ENCODE data around the gene STOX2.

Gene STOX2

GRCh38 chr4:184064877-184065276 lies 159.8 kb downstream of the STOX2 start:
- no peaks in the 10 kb centered on the region for H3K9me3 ChIP-seq (ENCODE audit: insufficient read depth, low read length)
- no peaks in the 10 kb centered on the region for H3K27me3 ChIP-seq (ENCODE audit: low read depth, low read length)
- H3K9ac ChIP-seq (ENCODE audit: low read length), result no peak overlapping the region
- H3K27ac ChIP-seq (ENCODE audit: low read length), result no peak overlapping the region
- TF ChIP-seq EZH2phosphoT487 (IDR thresholded peaks at IDR 0.05; ENCODE audit: low read depth), result no peak
- TF ChIP-seq CTCF (IDR thresholded peaks at IDR 0.05; ENCODE audit: low read depth, low read length), result no peak
- no peak overlapping the region for H2AFZ ChIP-seq (ENCODE audit: low read depth, low read length)
- no peak overlapping the region for H3K4me3 ChIP-seq (ENCODE audit: low read length)
- H3K79me2 ChIP-seq (ENCODE audit: low read length), result no peaks in the 10 kb centered on the region
- no peak overlapping the region for H3K4me2 ChIP-seq (ENCODE audit: low read length)
- no peaks in the 10 kb centered on the region for H3K36me3 ChIP-seq (replicated peaks; ENCODE audit: low read depth, low read length)
- H4K20me1 ChIP-seq (ENCODE audit: insufficient read depth, low read length), result no peaks in the 10 kb centered on the region
- H3K4me1 ChIP-seq (ENCODE audit: low read length), result no peaks in the 10 kb centered on the region

- H3K9ac ChIP-seq (ENCODE audit: low read length), result no peak overlapping the region
- H3K27ac ChIP-seq (ENCODE audit: low read length), result no peak overlapping the region
- no peaks in the 10 kb centered on the region for H3K4me1 ChIP-seq (ENCODE audit: low read length)
- H3K79me2 ChIP-seq (ENCODE audit: low read length), result no peaks in the 10 kb centered on the region
- TF ChIP-seq CTCF (IDR thresholded peaks at IDR 0.05; ENCODE audit: low read depth, low read length) (no peak), EZH2phosphoT487 (IDR thresholded peaks at IDR 0.05; ENCODE audit: low read depth) (no peak)
- no peak overlapping the region for H3K4me3 ChIP-seq (ENCODE audit: low read length)
- no peak overlapping the region for H3K4me2 ChIP-seq (ENCODE audit: low read length)
- no peaks in the 10 kb centered on the region for H4K20me1 ChIP-seq (ENCODE audit: insufficient read depth, low read length)
- H2AFZ ChIP-seq (ENCODE audit: low read depth, low read length), result no peak overlapping the region
- H3K27me3 ChIP-seq (ENCODE audit: low read depth, low read length), result no peaks in the 10 kb centered on the region
- H3K9me3 ChIP-seq (ENCODE audit: insufficient read depth, low read length), result no peaks in the 10 kb centered on the region
- H3K36me3 ChIP-seq (replicated peaks; ENCODE audit: low read depth, low read length), result no peaks in the 10 kb centered on the region
These were observed 161.6 kb downstream of the STOX2 start for GRCh38 chr4:184066584-184067300.

GRCh38 chr4:184067931-184068554 lies 162.9 kb downstream of the STOX2 start:
- Histone ChIP-seq H3K4me2 (ENCODE audit: low read length) (no peak overlapping the region), H3K27me3 (ENCODE audit: low read depth, low read length) (no peaks in the 10 kb centered on the region), H3K4me3 (ENCODE audit: low read length) (no peak overlapping the region), H3K9ac (ENCODE audit: low read length) (no peak overlapping the region), H3K9me3 (ENCODE audit: insufficient read depth, low read length) (no peaks in the 10 kb centered on the region), H2AFZ (ENCODE audit: low read depth, low read length) (no peak overlapping the region), H4K20me1 (ENCODE audit: insufficient read depth, low read length) (no peaks in the 10 kb centered on the region), H3K79me2 (ENCODE audit: low read length) (no peaks in the 10 kb centered on the region), H3K27ac (ENCODE audit: low read length) (no peak overlapping the region), H3K36me3 (replicated peaks; ENCODE audit: low read depth, low read length) (no peaks in the 10 kb centered on the region), H3K4me1 (ENCODE audit: low read length) (no peaks in the 10 kb centered on the region)
- TF ChIP-seq EZH2phosphoT487 (IDR thresholded peaks at IDR 0.05; ENCODE audit: low read depth), result no peak
- no peak for TF ChIP-seq CTCF (IDR thresholded peaks at IDR 0.05; ENCODE audit: low read depth, low read length)

Data from OCI-LY3 (cell line).